Measurements from ENCODE around the gene RLIM. TPM values are rescaled to one million over a fixed set of nuclear protein-coding genes. Genes with fewer than 3 reads are reported as not detected.
A peak's percentile ranks its signal among the peaks of the same experiment; 100 is the strongest.

Gene RLIM
- polyA plus RNA-seq, 3 donors: 7.6 to 10.3 (median 8.4) TPM

DNA sequence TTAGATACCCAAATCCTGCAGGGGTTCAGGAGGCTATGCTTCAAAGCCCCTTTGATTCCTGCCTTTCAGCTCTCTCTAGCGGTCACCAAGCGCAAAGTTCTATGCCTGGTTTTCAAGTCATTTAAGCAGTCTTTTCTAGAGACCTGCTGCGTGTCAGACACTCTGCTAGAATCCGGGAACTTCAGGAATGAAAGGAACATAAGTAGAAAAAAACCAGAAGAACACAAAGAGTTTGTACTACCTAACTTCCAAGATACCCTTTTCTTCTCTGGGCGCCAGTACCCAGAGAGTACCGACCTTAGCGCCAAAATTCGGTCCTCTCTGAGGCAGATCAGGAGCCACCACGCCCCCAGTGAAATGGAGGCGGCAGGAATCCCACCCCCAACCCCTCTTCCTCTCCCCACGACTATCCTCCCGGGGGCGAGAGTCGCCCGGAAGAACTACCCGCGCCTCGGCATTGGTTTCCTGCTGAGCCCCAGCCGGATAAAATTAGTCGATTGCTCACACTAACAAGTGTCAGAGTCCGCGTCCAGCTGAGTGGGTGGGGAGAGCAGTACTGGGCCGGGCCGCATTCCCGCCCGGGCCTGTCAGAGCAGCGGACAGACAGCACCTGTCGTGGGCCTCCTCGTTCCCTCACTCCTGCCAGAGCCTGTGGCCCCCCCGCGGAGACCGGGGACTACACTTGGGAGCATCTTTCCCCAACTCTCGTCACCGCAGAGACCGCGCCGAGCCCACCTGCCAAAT lies 78.8 kb downstream of the RLIM start:
- peak overlapping the region; percentile 44 to 78 (median 72) for H3K4me3 ChIP-seq (replicated peaks in 1 of 3; ENCODE audit: low read depth in 2 of 3, low read length in 3 of 3)
- H3K4me3 Mint-ChIP-seq: peak overlapping the region; percentile 80 to 87
- peak overlapping the region; percentile 64 for H3K9ac ChIP-seq (ENCODE audit: insufficient read depth, low read length, poor library complexity, severe bottlenecking)
- no peaks in the 10 kb centered on the region for H3K36me3 Mint-ChIP-seq
- H4K20me1 ChIP-seq (ENCODE audit: insufficient read depth, low read length): no peaks in the 10 kb centered on the region
- no peak overlapping the region for H3K27ac ChIP-seq (ENCODE audit: low read depth in 1 of 2, low read length in 2 of 2)
- H3K9me3 ChIP-seq (replicated peaks in 1 of 2; ENCODE audit: control insufficient read depth in 1 of 2, insufficient read depth in 1 of 2, low read length in 2 of 2): no peaks in the 10 kb centered on the region
- 0% methylated on average over 3 of the region's 37 CpGs for WGBS (ENCODE audit: insufficient coverage)
- H3K4me1 ChIP-seq (ENCODE audit: control insufficient read depth in 1 of 2, insufficient read depth in 2 of 2, low read length in 2 of 2): peaks cover 17 to 20% of the 10 kb centered on the region in 2 donors
- intact Hi-C loops (cut with micrococcal nuclease): no loop called here
- H3K4me2 ChIP-seq (replicated peaks; ENCODE audit: extremely low read depth, low read length, poor library complexity, severe bottlenecking): peak overlapping the region; percentile 82
- TF ChIP-seq, protein P1, sequence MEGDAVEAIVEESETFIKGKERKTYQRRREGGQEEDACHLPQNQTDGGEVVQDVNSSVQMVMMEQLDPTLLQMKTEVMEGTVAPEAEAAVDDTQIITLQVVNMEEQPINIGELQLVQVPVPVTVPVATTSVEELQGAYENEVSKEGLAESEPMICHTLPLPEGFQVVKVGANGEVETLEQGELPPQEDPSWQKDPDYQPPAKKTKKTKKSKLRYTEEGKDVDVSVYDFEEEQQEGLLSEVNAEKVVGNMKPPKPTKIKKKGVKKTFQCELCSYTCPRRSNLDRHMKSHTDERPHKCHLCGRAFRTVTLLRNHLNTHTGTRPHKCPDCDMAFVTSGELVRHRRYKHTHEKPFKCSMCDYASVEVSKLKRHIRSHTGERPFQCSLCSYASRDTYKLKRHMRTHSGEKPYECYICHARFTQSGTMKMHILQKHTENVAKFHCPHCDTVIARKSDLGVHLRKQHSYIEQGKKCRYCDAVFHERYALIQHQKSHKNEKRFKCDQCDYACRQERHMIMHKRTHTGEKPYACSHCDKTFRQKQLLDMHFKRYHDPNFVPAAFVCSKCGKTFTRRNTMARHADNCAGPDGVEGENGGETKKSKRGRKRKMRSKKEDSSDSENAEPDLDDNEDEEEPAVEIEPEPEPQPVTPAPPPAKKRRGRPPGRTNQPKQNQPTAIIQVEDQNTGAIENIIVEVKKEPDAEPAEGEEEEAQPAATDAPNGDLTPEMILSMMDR (IDR thresholded peaks at IDR 0.05): no peak
- H3K4me1 Mint-ChIP-seq: peaks cover 23% of the 10 kb centered on the region
- no peaks in the 10 kb centered on the region for H3K79me2 ChIP-seq (ENCODE audit: insufficient read depth, low read length)
- peak in 2 of 3 donors; percentile 10 to 21 for DNase-seq
- H3K27me3 Mint-ChIP-seq (ENCODE audit: low read depth in 3 of 3): peaks cover 1 to 8% (median 3%) of the 10 kb centered on the region in 3 donors
- H3K27me3 ChIP-seq (ENCODE audit: control insufficient read depth in 2 of 2, insufficient read depth in 2 of 2, low read length in 2 of 2): no peaks in the 10 kb centered on the region
- peaks cover 0 to 10% (median 2%) of the 10 kb centered on the region in 7 donors for H3K9me3 Mint-ChIP-seq
- H2AFZ ChIP-seq (ENCODE audit: insufficient read depth, low read depth, low read length, poor library complexity, severe bottlenecking): peak overlapping the region; percentile 86
- peak overlapping the region in 3 of 7 donors; percentile 25 to 67 (median 42) for H3K27ac Mint-ChIP-seq
- no peaks in the 10 kb centered on the region for H3K36me3 ChIP-seq (replicated peaks in 1 of 2; ENCODE audit: control insufficient read depth in 1 of 2, insufficient read depth in 2 of 2, low read length in 2 of 2)

Other genes starting within 250 kb of the RLIM start
- not detected for gene SLC16A2, start 193.1 kb downstream of the RLIM start, polyA plus RNA-seq

Measured in CD14-positive monocyte (primary cell).